GM12878 (cell line): Measurements from ENCODE around the gene ACD. TPM values are rescaled to one million over a fixed set of nuclear protein-coding genes. Genes with fewer than 3 reads are reported as not detected.

ENCODE experiments used
- ATF7 ChIP-seq: fragments of 450-650 bp; IDR thresholded peaks from 2 replicates; pipeline ENCODE4 v1.6.1; 2016; ENCODE audit warnings: low read depth, mild to moderate bottlenecking
- BACH1 ChIP-seq: fragments of 450-650 bp; IDR thresholded peaks from 2 replicates; pipeline ENCODE4 v1.6.1; 2017; ENCODE audit warnings: mild to moderate bottlenecking, borderline replicate concordance
- CBFB ChIP-seq: IDR thresholded peaks from 2 replicates; pipeline ENCODE4 v1.6.1; 2016; ENCODE audit warnings: antibody characterized with exemption, low read depth
- CUX1 ChIP-seq: IDR thresholded peaks from 2 replicates; pipeline ENCODE4 v1.6.1; 2012; ENCODE audit warnings: improper control_type of control experiment, low read depth, low read length; ENCODE audit not compliant: insufficient replicate concordance
- EGR1 ChIP-seq, 2 experiments: IDR thresholded peaks; 1 replicate in 1 of 2; 2 replicates in 1 of 2; pipeline ENCODE4 v1.6.1; 2011 to 2012; ENCODE audit warnings: low read depth in 2 of 2, low read length in 2 of 2, borderline replicate concordance in 1 of 2, mild to moderate bottlenecking in 1 of 2, moderate library complexity in 1 of 2
- EZH2 ChIP-seq: IDR thresholded peaks from 2 replicates; pipeline ENCODE4 v1.6.1; 2012; ENCODE audit warnings: low read depth, mild to moderate bottlenecking, control low read depth, inconsistent platforms, low read length, borderline replicate concordance; ENCODE audit not compliant: control insufficient read depth
- IRF5 ChIP-seq: fragments of 450-650 bp; IDR thresholded peaks from 2 replicates; pipeline ENCODE4 v1.6.1; 2017; ENCODE audit warnings: borderline replicate concordance
- JUNB ChIP-seq: IDR thresholded peaks from 2 replicates; pipeline ENCODE4 v1.6.1; 2016; ENCODE audit warnings: antibody characterized with exemption, mild to moderate bottlenecking
- NFYA ChIP-seq: IDR thresholded peaks from 2 replicates; pipeline ENCODE4 v1.6.1; 2011; ENCODE audit warnings: low read depth, mild to moderate bottlenecking, low read length, improper control_type of control experiment, borderline replicate concordance
- PAX5 ChIP-seq: IDR thresholded peaks from 2 replicates; pipeline ENCODE4 v1.6.1; 2011; ENCODE audit warnings: low read depth, low read length, borderline replicate concordance
- POLR2AphosphoS5 ChIP-seq: IDR thresholded peaks from 2 replicates; pipeline ENCODE4 v1.6.1; 2011; ENCODE audit warnings: mild to moderate bottlenecking, low read length, inconsistent platforms
- SP1 ChIP-seq: IDR thresholded peaks from one replicate; pipeline ENCODE4 v1.6.1; 2011; ENCODE audit warnings: low read depth, low read length
- TARDBP ChIP-seq: IDR thresholded peaks from 2 replicates; pipeline ENCODE4 v1.6.1; 2016; ENCODE audit warnings: borderline replicate concordance
- YY1 ChIP-seq: IDR thresholded peaks from 2 replicates; pipeline ENCODE4 v1.6.1; 2011; ENCODE audit warnings: low read depth, mild to moderate bottlenecking, low read length
- polyA plus RNA-seq, 11 experiments: library from polyadenylated mRNA; depleted of rRNA in 4 of 11; unstranded in 6 of 11; stranded (reverse) in 5 of 11; fragments of >200 nt; fragmentation: Nextera tagmentation in 4 of 11; fragmentation: Illumina TruSeq in 1 of 11; extraction: Ambion mirVana in 4 of 11; extraction: Trizol in 1 of 11; gene quantifications; 1 replicate in 1 of 11; 2 replicates in 10 of 11; pipeline versions ENCODE4 v1.2.1 to v1.2.3, GENCODE V29; 2011 to 2016; ENCODE audit warnings: inconsistent platforms in 2 of 11, missing spikeins in 2 of 11, low read depth in 1 of 11
- total RNA-seq, 4 experiments: library from RNA; depleted of rRNA in 3 of 4; stranded (reverse); fragments of >200 nt in 3 of 4; fragmentation: Illumina TruSeq in 1 of 4; extraction: Trizol in 1 of 4; gene quantifications; 2 replicates each; pipeline versions ENCODE4 v1.2.1 to v1.2.3, GENCODE V29; 2013 to 2021
- TF ChIP-seq, protein P1 (sequence below): fragments of 450-650 bp; formaldehyde crosslinking; IDR thresholded peaks from 2 replicates; pipeline ENCODE4 v1.4.0; 2020; ENCODE audit warnings: mild to moderate bottlenecking, moderate library complexity
- TF ChIP-seq, protein P2 (sequence below): fragments of 450-650 bp; IDR thresholded peaks from 2 replicates; pipeline ENCODE4 v1.6.1; 2016; ENCODE audit warnings: mild to moderate bottlenecking

ACD gene
- total and polyA plus RNA-seq, 10 of the 15 experiments (the other 5 are each of a cell fraction or from before 2014, with no cell fraction given), result 2.9 to 46.7 (median 23.9) TPM

DNA sequence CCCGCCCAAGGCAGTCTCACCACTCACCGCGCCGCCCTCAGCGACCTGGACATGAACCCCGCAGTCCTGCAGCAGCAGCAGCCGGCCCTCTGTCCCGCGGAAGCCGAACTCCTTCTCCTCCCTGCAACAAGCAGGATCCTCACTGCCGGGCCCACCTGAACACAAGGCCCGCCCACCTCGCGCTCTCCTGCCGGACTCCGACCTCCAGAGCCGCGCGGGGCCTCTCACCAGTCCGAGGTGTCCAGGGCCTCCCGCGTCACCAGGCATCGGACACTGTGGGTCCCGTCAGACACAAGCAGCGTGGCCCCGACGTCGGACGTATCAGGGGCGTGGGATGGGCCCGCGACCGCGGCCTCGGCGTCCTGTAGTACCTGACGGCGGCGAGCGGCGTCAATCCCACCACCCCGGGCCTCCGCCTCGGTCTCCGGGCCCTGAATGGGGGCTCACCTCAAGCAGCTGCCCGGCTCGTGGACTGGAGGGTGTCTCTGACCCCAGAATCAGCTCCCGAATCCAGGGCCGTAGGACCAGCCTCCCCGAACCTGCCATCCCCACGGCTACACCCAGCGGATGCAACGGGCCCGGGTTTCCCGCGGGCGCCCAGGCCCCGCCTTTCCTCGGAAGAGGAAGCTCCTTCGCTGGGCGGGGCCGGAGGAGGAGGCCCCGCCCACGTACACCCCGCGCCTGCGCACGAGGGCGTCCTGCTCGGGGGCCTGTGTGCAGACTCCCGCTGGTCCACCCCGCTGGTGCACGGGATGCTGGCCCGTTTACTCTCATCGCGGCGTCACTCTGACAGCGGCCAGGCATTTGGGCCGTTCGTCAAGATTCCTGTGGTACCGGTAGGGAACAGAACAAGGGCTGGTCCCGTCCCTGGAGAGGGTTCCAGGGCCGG is at the start of gene ACD (continued):
- TF ChIP-seq JUNB (no peak), CUX1 (no peak), ATF7 (no peak), CBFB (no peak), EGR1 (IDR thresholded peaks at IDR 0.05; ENCODE audit: borderline replicate concordance in 1 of 2, low read depth in 2 of 2, low read length in 2 of 2) (peak in 1 of 2 experiments; percentile 91; a peak in 2 of 3 replicates), PAX5 (no peak), POLR2AphosphoS5 (peak; percentile 60; the same call in 1 of the 2 replicates), SP1 (peak; percentile 25), TARDBP (no peak), BACH1 (no peak; the same call in 1 of the 2 replicates), YY1 (peak; percentile 44; the same call in 1 of the 2 replicates), NFYA (no peak), EZH2 (no peak), IRF5 (no peak)
- TF ChIP-seq, protein P1, sequence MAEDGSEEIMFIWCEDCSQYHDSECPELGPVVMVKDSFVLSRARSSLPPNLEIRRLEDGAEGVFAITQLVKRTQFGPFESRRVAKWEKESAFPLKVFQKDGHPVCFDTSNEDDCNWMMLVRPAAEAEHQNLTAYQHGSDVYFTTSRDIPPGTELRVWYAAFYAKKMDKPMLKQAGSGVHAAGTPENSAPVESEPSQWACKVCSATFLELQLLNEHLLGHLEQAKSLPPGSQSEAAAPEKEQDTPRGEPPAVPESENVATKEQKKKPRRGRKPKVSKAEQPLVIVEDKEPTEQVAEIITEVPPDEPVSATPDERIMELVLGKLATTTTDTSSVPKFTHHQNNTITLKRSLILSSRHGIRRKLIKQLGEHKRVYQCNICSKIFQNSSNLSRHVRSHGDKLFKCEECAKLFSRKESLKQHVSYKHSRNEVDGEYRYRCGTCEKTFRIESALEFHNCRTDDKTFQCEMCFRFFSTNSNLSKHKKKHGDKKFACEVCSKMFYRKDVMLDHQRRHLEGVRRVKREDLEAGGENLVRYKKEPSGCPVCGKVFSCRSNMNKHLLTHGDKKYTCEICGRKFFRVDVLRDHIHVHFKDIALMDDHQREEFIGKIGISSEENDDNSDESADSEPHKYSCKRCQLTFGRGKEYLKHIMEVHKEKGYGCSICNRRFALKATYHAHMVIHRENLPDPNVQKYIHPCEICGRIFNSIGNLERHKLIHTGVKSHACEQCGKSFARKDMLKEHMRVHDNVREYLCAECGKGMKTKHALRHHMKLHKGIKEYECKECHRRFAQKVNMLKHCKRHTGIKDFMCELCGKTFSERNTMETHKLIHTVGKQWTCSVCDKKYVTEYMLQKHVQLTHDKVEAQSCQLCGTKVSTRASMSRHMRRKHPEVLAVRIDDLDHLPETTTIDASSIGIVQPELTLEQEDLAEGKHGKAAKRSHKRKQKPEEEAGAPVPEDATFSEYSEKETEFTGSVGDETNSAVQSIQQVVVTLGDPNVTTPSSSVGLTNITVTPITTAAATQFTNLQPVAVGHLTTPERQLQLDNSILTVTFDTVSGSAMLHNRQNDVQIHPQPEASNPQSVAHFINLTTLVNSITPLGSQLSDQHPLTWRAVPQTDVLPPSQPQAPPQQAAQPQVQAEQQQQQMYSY (CRISPR knock-in tag), result no peak
- TF ChIP-seq, protein P2, sequence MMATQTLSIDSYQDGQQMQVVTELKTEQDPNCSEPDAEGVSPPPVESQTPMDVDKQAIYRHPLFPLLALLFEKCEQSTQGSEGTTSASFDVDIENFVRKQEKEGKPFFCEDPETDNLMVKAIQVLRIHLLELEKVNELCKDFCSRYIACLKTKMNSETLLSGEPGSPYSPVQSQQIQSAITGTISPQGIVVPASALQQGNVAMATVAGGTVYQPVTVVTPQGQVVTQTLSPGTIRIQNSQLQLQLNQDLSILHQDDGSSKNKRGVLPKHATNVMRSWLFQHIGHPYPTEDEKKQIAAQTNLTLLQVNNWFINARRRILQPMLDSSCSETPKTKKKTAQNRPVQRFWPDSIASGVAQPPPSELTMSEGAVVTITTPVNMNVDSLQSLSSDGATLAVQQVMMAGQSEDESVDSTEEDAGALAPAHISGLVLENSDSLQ, result no peak
